GM10248 (cell line): ENCODE measurements around the gene YES1.

Experiments used
- CTCF ChIA-PET: fragments of 300-600 bp; sonication (Branson Sonifier 250); formaldehyde crosslinking; extraction: SDS; loops from one replicate; lab custom pipeline; 2021; ENCODE audit warnings: antibody characterized with exemption; lab: Yijun Ruan, JAX
- POLR2A ChIA-PET: fragments of 350-650 bp; sonication (Branson Sonifier 250); formaldehyde crosslinking; extraction: SDS; loops from one replicate; lab custom pipeline; 2020; ENCODE audit warnings: antibody characterized with exemption; lab: Yijun Ruan, JAX
- DNase-seq: peaks from one replicate; pipeline ENCODE4 v3.0.0; 2012; ENCODE audit errors: extremely low spot score
- TF ChIP-seq, protein P1 (sequence below): IDR thresholded peaks from 2 replicates; pipeline ENCODE4 v1.5.1; 2012; ENCODE audit warnings: mild to moderate bottlenecking, low read depth; ENCODE audit errors: extremely low read depth, missing control alignments, control extremely low read depth

YES1 gene

DNA sequence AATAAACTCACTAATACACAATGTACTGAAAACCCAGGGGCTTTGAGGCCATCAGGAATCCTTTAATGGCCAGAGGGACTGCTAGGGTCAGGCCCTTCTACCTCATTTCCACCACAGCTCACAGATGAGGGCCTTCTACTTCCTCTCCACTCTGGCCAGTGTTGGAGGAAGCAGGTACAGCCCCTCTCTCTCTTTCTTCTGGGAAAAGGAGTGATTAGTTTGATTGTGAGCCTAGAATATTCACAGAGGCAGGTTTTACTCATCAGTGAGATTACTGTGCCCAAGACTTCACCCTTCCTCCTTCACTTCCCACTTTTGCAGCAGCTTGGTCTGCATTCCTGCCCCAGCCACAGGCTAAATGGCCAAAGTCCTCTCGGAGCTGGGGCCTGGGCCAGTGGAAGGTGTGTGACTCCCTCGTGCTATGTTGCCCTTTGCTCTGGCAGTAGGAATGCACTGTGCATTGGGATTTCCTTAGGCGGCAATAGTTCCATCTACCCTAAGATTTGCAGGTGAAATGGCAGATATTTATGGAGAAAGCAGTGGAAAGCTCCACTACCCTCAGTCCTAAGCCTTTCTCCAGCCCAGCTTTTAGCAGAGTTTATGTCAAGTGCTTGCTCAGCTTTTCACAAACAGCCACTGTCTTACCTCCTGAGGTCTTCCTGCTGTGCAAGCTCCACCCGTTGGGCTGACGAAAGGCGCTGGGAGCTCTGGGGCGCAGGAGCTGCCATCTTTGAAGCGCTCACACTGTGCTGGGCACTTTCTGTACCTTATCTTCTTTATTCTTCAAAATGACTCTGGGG, 36.2 kb upstream of the YES1 start:
- TF ChIP-seq, protein P1, sequence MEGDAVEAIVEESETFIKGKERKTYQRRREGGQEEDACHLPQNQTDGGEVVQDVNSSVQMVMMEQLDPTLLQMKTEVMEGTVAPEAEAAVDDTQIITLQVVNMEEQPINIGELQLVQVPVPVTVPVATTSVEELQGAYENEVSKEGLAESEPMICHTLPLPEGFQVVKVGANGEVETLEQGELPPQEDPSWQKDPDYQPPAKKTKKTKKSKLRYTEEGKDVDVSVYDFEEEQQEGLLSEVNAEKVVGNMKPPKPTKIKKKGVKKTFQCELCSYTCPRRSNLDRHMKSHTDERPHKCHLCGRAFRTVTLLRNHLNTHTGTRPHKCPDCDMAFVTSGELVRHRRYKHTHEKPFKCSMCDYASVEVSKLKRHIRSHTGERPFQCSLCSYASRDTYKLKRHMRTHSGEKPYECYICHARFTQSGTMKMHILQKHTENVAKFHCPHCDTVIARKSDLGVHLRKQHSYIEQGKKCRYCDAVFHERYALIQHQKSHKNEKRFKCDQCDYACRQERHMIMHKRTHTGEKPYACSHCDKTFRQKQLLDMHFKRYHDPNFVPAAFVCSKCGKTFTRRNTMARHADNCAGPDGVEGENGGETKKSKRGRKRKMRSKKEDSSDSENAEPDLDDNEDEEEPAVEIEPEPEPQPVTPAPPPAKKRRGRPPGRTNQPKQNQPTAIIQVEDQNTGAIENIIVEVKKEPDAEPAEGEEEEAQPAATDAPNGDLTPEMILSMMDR: no peak
- POLR2A ChIA-PET: no interaction called here
- CTCF ChIA-PET: interaction anchor here (1.2 to 2.4 kb wide), 4 partner anchors 8 to 224 kb away, joined by 3 to 12 read pairs (median 6); no protein-coding TSS in a partner anchor

DNA sequence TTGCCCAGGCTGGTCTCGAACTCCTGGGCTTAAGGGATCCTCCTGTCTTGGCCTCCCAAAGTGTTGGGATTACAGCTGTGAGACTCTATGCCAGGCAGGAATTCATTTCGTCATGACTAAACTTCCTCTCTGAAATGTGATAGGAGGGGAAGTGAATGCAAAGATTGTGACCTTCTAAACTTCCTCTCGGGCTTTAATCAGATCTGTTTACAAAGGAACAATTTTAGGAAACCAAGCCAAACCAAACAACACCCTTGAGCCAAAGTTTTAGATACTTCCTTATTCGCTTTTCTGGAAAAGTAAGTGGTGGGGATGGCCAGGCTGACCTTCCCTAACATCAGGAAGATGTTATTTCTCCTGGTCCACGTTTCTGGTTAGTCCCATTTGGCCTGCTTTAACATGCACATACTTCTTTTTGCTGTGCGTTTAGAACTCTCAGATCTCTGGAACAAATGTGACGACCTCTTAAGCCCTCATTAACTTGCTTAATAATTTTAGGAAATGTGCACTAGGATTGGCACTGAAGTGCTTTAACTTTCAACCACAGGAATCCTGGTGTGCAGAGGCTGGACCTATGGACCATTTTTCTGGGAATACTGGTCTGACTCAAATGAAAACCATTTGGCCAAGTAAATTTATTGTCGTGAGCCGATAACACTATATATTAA, 33.2 kb upstream of the YES1 start:
- DNase-seq: no peak
- TF ChIP-seq, protein P1: no peak
- POLR2A ChIA-PET: no interaction called here
- CTCF ChIA-PET: interaction anchor here (1.4 kb wide), 1 partner anchor 15 kb away, joined by 7 read pairs; no protein-coding TSS in a partner anchor

More for the DNA sequence above, 36.2 kb upstream of the YES1 start:
- no peak for DNase-seq

DNA sequence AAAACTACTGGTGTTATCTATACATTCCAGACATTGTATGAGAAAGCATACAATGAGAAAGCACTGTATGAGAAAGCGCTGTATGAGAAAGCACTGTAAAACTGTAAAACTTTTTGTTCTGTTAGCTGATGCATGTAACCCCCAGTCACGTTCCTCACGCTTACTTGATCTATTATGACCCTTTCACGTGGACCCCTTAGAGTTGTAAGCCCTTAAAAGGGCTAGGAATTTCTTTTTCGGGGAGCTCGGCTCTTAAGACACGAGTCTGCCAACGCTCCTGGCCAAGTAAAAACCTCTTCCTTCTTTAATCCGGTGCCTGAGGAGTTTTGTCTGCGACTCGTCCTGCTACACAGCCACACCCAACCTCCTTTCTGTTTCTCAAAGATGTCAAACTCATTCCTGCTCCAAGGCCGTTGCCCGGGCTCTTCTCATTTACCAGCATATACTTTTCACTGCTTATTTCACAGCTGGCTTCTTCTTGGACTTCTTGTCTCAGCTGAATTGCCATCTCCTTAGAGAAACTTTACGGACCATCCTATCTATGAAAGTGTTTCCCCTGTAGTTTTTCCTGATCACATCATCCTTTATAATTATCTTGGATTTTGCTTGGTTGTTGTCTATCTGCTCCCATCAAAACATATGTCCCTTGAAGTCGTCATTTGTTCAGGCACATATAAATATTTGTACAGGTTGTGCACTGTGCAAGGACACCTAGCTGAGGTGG, 29.8 kb upstream of the YES1 start:
- DNase-seq: no peak
- POLR2A ChIA-PET: no interaction called here
- TF ChIP-seq, protein P1: no peak
- CTCF ChIA-PET: interaction anchor here (1.4 to 4.4 kb wide), 6 partner anchors 11 to 219 kb away, joined by 3 to 96 read pairs (median 44); partner anchors contain the start of gene ENOSF1

DNA sequence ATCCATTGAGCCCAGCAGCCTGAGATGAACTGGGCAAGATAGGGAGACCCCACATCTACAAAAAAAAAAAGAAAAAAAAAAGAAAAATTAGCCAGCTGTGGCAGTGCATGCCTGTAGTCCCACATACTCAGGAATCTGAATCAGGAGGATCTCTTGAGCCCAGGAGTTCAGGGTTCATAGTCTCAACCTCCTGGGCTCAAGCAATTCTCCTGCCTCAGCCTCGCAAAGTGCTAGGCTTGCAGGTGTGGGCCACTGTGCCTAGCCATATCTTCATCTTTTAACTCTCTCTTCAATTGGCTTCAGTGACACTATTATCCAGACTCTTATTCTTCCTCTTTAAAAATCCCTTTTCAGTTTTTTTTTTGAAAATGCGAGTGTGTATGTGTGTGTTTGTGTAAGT, 28.5 kb upstream of the YES1 start:
- CTCF ChIA-PET: interaction anchor here (1.0 to 4.4 kb wide), 17 partner anchors 9 to 675 kb away, joined by 3 to 96 read pairs (median 8); partner anchors contain the start of gene ENOSF1
- POLR2A ChIA-PET: no interaction called here
- no peak for DNase-seq
- TF ChIP-seq, protein P1: no peak

DNA sequence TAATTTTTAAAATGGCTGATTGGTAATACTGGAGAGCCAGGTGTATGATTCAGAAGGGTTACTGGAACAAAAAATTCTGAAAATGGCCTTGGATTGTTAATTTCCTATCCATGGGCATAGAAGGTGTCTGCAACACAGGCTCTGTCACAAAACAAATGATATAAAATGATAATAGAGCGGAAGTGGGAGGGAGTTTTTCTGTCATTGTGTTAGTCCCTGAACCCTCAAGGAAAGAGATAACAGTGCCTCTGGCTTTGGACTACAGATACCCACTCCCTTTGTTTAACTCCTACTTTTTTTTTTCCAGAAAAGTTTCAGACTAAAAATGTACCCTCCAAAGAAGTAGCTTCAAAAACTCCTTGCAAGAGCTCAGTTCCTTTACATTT, 28.0 kb upstream of the YES1 start:
- POLR2A ChIA-PET: no interaction called here
- CTCF ChIA-PET: interaction anchor here (0.7 to 4.4 kb wide), 47 partner anchors 7 to 741 kb away, joined by 3 to 96 read pairs (median 4); no protein-coding TSS in a partner anchor

More for the DNA sequence above, 28.0 kb upstream of the YES1 start:
- no peak for DNase-seq
- TF ChIP-seq, protein P1: no peak
